UCSD-AML1 (cell line): ENCODE measurements around the gene EDEM1.

ENCODE experiments used
- DNase-seq: peaks from one replicate; lab custom pipeline; 2025; ENCODE audit not compliant: unreplicated experiment; lab: John Stamatoyannopoulos, UW

Gene EDEM1

DNA sequence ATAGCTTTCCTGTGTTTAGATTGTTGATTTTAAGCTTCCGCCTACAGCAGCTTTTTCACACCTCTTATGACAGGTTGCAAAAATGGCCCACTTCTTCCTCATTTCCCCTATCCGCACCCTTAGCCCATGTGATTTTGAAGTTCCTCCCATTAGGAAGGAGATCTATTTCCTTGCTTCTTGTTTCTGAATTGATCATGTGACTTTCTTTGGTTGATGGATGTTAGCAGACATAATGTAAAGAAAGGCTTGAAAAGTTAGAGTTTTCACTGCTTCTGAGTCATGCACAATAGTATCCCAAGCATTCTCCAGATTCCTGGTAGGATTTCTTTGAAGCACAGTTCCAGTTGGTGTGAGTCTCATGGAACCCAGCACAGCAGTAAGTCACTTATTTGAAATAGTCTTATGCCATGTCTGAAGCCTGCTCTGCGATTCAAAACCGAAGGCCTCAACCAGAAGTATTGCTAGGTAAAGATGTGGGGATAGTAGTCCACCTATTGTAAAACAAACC is 76.6 kb downstream of the EDEM1 start:
- no peak for DNase-seq

DNA sequence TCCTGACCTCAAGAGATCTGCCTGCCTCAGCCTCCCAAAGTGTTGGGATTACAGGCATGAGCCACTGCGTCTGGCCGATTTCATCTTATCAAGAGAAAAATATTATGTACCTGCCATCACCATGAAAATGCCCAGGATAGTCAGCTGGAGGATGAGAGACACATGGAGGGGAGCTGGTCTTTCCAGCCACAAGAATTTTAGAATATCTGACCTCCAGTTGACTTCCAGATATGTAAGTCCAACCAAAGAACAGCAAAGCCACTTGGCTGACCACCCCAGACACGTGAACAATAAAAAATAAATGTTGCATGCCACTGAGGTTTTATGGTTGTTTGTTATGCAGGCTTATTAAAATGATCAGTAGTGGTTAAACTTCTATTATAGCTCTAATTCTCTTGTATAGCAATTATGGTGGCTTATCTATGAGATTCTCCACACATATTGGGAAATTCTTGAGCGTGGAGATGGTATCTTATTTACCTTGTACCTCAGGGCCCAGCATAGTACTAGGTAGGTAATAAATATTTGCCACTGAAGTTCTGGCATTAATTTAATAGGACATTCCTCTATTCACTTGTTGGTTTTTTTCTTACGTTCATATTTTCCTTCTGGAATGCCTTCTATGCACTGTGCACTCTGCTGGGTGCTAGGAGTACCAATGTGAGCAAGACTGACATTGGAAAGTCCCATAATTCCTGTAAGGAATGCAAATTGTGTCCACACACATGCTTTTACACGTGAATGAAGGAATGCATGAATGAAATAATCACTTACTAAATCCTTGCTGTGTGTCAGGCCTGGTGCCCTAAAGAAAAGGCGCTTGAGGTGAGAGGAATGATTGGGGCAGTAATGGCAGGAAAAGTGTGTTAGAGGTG is 77.6 kb downstream of the EDEM1 start:
- DNase-seq: no peak

DNA sequence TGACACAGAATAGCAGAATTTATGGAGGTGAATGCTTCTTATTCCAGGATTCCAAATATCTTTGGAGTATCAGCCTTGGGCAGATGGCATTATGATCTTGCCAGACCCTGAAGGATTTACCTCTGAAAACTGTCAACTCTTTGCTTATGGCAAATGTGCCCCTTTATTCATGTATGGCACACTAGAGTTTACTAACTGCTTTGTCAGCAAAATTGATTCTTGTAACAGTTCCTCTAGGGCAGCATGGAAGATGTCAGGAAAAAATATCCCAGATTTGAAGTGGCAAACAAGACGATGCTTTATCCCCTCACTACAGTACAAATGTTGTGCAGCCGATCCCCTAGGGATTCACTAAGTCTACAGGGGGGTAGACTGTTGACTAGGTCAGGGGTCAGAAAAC is 79.7 kb downstream of the EDEM1 start:
- no peak for DNase-seq

DNA sequence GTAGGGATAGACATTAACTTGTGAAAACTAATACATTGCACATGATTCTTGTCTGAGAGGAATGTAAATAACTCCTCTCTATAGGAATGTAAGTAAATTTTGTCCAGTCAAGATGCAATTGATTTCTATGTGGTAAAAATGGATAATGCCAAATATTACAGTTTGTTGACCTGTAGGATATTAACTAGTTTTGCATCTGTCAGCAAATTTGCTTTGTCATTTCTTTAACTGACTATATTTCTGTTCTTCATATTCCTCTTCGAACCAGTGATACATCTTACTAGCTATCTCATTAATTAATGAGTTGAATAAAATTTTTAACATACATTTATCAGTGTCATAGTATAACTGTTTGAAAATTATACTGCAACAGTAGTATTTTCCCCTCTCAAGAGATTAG is 80.4 kb downstream of the EDEM1 start:
- DNase-seq: no peak
